Epithelial cell of proximal tubule (primary cell): ENCODE results near the gene SUSD1. TPM values are rescaled to one million over a fixed set of nuclear protein-coding genes. Genes with fewer than 3 reads are reported as not detected.
A peak's percentile ranks its signal among the peaks of the same experiment; 100 is the strongest.
"Not testable (repeated sequence)": the region's sequence is repeated elsewhere in the genome, so short reads cannot be mapped to it uniquely, and the experiment has no call there.

Source experiments
- DNase-seq: peaks from one replicate; pipeline ENCODE4 v3.0.0-alpha.2; 2011; ENCODE audit warnings: low read depth
- H3K4me3 ChIP-seq: 2 replicates; pipeline ENCODE4 v1.5.1; 2011; ENCODE audit warnings: low read depth, mild to moderate bottlenecking, low read length
- total RNA-seq: library from RNA; depleted of rRNA; stranded (reverse); fragments of >200 nt; gene quantifications from 2 replicates; pipeline ENCODE4 v1.2.3, GENCODE V29; 2015
- TF ChIP-seq, protein P1 (sequence below): conservative IDR thresholded peaks from 2 replicates; pipeline ENCODE4 v1.5.1; 2012; ENCODE audit warnings: low read depth, mild to moderate bottlenecking, low read length

SUSD1 gene
- total RNA-seq, 1 donor from 2014 or later = 37.4 TPM

DNA sequence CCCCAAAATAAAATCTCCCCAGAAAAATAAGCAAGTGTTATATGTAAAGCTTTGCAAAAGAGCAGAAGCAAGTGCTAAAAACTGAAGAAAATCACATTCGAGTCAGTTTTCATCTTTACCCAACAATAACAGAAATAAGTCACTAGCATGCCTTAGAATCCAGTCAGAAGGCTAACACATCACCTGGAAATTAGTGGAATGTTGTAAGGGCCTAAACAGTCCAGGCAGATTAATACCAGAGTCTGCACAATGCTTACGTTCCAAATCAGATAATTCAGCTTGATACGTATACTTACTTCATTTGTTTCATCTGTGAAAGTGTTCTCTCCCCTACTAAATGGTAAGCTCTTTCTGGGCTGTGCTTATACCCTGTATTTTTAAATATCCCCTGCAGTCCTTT lies 42.7 kb downstream of the SUSD1 start:
- no peak for DNase-seq
- no peak overlapping the region for H3K4me3 ChIP-seq
- TF ChIP-seq, protein P1, sequence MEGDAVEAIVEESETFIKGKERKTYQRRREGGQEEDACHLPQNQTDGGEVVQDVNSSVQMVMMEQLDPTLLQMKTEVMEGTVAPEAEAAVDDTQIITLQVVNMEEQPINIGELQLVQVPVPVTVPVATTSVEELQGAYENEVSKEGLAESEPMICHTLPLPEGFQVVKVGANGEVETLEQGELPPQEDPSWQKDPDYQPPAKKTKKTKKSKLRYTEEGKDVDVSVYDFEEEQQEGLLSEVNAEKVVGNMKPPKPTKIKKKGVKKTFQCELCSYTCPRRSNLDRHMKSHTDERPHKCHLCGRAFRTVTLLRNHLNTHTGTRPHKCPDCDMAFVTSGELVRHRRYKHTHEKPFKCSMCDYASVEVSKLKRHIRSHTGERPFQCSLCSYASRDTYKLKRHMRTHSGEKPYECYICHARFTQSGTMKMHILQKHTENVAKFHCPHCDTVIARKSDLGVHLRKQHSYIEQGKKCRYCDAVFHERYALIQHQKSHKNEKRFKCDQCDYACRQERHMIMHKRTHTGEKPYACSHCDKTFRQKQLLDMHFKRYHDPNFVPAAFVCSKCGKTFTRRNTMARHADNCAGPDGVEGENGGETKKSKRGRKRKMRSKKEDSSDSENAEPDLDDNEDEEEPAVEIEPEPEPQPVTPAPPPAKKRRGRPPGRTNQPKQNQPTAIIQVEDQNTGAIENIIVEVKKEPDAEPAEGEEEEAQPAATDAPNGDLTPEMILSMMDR = no peak

DNA sequence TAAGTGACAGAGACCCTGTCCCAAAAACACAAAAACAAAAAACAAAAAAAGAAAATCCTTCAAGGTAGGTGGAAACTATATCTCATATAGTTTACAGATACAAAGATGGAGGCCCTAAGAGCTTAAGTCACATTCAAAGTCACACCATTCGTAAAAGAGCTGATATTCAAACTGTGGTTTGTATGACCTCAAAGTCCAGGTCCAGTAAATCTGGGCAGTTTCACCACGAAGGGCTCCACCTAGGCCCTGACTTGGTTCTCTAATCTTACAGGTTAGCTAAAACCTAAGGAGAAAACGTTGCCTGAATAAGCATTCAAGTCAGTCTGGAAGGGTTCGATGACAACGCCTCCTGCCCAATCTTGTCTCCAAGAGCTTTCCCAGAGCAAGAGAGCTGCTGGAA lies 44.1 kb downstream of the SUSD1 start:
- H3K4me3 ChIP-seq = no peak overlapping the region
- DNase-seq = no peak
- TF ChIP-seq, protein P1 = no peak

DNA sequence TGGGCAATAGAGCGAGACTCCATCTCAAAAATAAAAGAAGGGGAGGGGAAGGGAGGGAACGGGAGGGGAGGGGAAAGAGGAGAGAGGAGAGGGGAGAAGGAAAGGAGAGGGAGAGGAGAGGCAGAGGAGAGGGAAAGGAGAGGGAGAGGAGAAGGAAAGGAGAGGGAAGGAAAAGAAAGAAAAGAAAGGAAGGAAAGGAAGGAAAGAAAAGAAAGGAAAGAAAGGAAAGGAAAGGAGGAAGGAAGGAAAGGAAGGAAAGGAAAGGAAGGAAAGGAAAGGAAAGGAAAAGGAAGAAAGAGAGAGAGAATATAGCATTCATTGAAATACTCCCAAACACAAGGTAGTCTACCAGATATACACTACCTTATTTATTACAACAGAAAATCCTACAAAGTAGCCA lies 44.8 kb downstream of the SUSD1 start:
- TF ChIP-seq, protein P1 = no peak
- no peak for DNase-seq
- no peak overlapping the region for H3K4me3 ChIP-seq

DNA sequence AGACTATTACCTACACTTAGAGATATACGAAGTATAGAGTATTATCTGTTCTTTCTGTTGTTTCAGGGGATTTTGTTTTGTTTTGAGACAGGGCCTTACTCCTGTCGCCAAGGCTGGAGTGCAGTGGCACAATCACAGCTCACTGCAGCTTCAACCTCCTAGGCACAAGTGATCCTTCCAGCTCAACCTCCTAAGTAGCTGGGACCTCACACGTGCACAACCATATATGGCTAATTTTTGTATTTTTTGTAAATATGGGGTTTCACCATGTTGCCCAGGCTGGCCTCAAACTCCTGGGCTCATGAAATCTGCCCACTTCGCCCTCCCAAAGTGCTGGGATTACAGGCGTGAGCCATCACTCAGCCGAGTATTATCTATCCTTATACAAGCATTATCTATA lies 45.9 kb downstream of the SUSD1 start:
- DNase-seq = no peak
- TF ChIP-seq, protein P1 = no peak
- H3K4me3 ChIP-seq = no peak overlapping the region

DNA sequence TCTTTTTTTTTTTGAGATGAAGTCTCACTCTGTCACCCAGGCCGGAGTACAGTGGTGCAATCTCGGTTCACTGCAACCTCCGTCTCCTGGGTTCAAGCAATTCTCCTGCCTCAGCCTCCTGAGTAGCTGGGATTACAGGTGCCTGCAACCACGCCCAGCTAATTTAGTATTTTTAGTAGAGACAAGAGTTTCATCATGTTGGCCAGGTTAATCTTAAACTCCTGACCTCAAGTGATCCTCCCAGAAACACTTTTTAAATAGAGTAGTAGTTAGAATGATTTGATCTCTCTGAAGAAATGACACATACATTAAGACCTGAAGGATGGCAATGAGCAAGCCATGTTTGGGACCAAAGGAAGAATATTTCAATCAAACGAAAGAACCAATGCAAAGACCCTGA lies 46.7 kb downstream of the SUSD1 start:
- DNase-seq, H3K4me3 ChIP-seq: not testable (repeated sequence)

DNA sequence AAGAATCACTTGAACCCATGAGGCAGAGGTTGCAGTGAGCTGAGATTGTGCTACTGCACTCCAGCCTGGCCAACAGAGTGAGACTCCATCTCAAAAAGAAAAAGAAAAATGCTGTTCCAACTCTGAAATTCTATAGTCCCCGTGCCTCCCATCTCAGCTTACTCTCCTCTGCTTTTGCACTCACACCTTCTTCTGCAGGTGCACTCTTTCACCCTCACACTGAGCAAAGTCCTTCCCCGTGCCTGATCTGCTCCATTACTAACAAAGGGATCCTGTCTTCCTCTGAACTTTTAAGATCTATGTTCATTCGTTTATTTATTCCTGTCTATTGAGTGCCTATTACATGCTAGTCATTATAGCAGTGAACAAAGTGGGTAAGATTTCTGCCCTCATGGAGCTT lies 47.8 kb downstream of the SUSD1 start:
- H3K4me3 ChIP-seq = no peak overlapping the region
- TF ChIP-seq, protein P1 = no peak
- no peak for DNase-seq

DNA sequence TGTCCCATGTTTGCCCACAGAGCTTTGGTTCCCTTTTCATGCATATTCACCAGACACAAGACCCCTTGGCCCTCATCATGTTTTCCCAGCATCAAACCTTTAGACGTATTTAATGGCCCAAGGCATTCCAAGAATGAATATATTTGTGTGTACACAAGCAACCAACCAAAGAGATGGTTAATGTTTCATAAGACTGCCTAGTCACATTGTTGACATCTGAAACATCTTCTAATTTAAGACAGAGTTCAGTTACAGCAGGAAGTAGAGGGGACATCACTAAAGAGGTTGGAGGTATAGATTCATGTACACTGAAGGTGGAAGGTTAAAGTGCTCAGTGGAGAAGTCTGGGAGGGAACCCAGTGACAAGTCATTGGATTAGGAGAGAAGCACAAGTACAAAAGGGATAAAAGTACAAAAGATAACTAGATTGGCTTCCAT lies 49.1 kb downstream of the SUSD1 start:
- TF ChIP-seq, protein P1 = no peak
- DNase-seq = peak; percentile 94
- H3K4me3 ChIP-seq = no peak overlapping the region

DNA sequence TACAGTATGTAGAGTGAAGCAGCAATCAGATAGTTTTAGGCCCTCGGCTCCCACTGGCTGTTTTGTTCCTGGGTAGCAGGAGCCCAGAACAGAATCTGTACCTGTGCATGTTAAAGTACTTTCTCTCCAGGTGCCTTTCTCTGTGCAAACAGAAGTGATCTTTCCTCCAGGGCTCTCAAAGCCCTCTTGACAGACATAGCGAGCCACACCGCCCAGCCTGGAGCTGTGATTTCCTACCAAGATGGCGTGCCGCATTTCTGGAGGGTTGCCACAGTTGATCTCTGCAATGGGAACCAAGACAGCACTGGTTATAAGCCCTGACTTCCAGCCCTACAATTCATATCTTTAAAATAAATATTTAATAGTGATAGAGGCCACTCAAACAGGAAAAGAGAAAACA lies 50.9 kb downstream of the SUSD1 start:
- no peak for DNase-seq
- no peak overlapping the region for H3K4me3 ChIP-seq
- TF ChIP-seq, protein P1 = no peak
